DOHH2 (cell line): ENCODE measurements around the gene PEMT.

ENCODE experiments used
- H3F3A ChIP-seq: fragments of 200-600 bp; sonication (generic), shearing (Covaris generic); 2 replicates; pipeline ENCODE4 v1.6.0; 2016; ENCODE audit warnings: antibody characterized with exemption, mild to moderate bottlenecking; ENCODE audit not compliant: control insufficient read depth, insufficient read depth
- H3K27ac ChIP-seq: fragments of 200-600 bp; sonication (generic); 2 replicates; pipeline ENCODE4 v1.5.1; 2014; ENCODE audit warnings: low read depth, mild to moderate bottlenecking, low read length, moderate library complexity
- H3K27me3 ChIP-seq: fragments of 200-600 bp; sonication (generic); 2 replicates; pipeline ENCODE4 v1.6.1; 2014; ENCODE audit warnings: mild to moderate bottlenecking, low read length, mixed read lengths; ENCODE audit not compliant: control insufficient read depth
- H3K36me3 ChIP-seq: fragments of 200-600 bp; sonication (generic); 2 replicates; pipeline ENCODE4 v1.6.1; 2014; ENCODE audit warnings: mild to moderate bottlenecking, low read length, moderate library complexity, mixed read lengths; ENCODE audit not compliant: control insufficient read depth
- H3K4me1 ChIP-seq: fragments of 200-600 bp; sonication (generic); 2 replicates; pipeline ENCODE4 v1.6.1; 2014; ENCODE audit warnings: mild to moderate bottlenecking, low read length, mixed read lengths; ENCODE audit not compliant: control insufficient read depth
- H3K4me2 ChIP-seq: fragments of 200-600 bp; sonication (generic); 2 replicates; pipeline ENCODE4 v1.6.0; 2014; ENCODE audit warnings: mild to moderate bottlenecking, low read length, moderate library complexity
- H3K4me3 ChIP-seq: fragments of 200-600 bp; sonication (generic); 2 replicates; pipeline ENCODE4 v1.5.1; 2014; ENCODE audit warnings: mild to moderate bottlenecking, low read length, mixed read lengths
- H3K79me2 ChIP-seq: fragments of 200-600 bp; sonication (generic); 2 replicates; pipeline ENCODE4 v1.6.1; 2014; ENCODE audit warnings: mild to moderate bottlenecking, low read length, mixed read lengths; ENCODE audit not compliant: control insufficient read depth
- H3K9me2 ChIP-seq: fragments of 200-600 bp; sonication (generic); replicated peaks from 2 replicates; pipeline ENCODE4 v1.6.1; 2014; ENCODE audit warnings: mild to moderate bottlenecking, low read length, mixed read lengths; ENCODE audit not compliant: control insufficient read depth
- H3K9me3 ChIP-seq: fragments of 200-600 bp; sonication (generic); 2 replicates; pipeline ENCODE4 v1.6.1; 2014; ENCODE audit warnings: antibody characterized with exemption, low read length, mixed read lengths; ENCODE audit not compliant: control insufficient read depth, insufficient read depth
- H4K20me1 ChIP-seq: fragments of 200-600 bp; sonication (generic); 2 replicates; pipeline ENCODE4 v1.6.0; 2014; ENCODE audit warnings: low read depth, mild to moderate bottlenecking, antibody characterized with exemption, low read length, moderate library complexity; ENCODE audit not compliant: control insufficient read depth, insufficient read depth
- EZH2phosphoT487 ChIP-seq: fragments of 200-600 bp; sonication (generic); IDR thresholded peaks from 2 replicates; pipeline ENCODE4 v1.6.1; 2017; ENCODE audit warnings: borderline replicate concordance, mild to moderate bottlenecking, antibody characterized with exemption, low read length, moderate library complexity, mixed read lengths
- TF ChIP-seq, protein P1 (sequence below): fragments of 200-600 bp; sonication (generic); IDR thresholded peaks from one replicate; pipeline ENCODE4 v1.5.1; 2014; ENCODE audit warnings: antibody characterized with exemption, mild to moderate bottlenecking, low read depth, low read length; ENCODE audit not compliant: poor library complexity, severe bottlenecking

Gene PEMT

DNA sequence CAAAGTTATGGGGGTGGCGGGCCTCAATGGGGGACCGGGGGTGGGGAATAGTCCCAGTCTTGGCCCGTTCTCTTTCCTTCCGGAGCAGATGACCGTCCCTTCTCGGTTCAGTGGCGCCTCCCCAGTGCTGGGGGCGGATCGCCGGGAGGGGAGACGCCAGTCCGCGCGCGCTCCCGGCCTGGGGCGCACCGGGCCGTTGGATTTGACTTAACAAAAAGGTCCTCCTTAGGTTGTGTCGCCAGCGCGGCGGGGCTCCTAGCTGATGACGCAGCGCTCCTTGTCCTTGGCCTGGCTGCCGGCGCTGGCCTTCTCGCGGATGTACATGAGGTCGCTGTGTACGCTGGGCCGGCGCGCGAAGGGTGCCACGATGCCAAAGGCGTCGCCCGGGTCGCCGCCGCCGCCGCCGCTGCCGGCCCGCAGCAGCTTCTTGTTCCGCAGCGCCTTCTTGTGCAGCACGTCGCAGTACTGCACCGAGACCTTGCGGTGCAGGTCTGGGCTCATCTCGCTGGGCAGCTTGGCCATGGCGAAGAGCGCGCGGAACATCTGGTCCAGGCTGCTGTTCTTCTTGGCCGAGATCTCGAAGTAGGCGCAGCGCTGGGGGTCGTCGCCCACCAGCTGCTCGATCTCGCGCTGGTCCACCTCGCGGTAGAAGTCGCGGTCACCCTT lies 96.5 kb downstream of the PEMT start:
- H3F3A ChIP-seq: no peaks in the 10 kb centered on the region

DNA sequence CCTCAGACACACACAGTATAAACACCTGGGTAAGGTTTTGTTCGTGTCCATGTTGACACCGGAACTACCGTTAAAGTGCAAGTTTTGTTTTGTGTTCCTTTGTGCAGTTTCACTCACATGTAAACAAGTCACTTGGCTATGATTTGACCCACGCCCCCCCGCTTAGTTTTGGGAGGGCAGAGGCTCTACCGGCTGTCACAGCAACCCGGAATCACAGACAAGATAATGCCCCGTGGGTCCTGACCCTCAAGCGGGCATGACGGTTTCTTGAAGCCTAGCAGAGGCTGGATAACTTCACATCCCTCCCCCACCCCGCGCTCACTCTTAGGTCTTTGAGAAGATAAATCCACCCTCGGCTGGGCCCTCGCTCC lies 97.0 kb downstream of the PEMT start:
- Histone ChIP-seq H3K27ac (no peak overlapping the region), H3K9me3 (no peaks in the 10 kb centered on the region), H3K36me3 (peaks cover 20% of the 10 kb centered on the region)

More for the DNA sequence above, 96.5 kb downstream of the PEMT start:
- Histone ChIP-seq H3K4me2 (0 out of 2 replicates have a peak overlapping the region, but pooled peaks have one; percentile 11), H3K9me3 (no peaks in the 10 kb centered on the region), H4K20me1 (0 out of 2 replicates have a peak, but pooled peaks cover 8% of the 10 kb centered on the region), H3K27ac (no peak overlapping the region), H3K9me2 (no peaks in the 10 kb centered on the region), H3K79me2 (no peaks in the 10 kb centered on the region), H3K36me3 (peaks cover 17% of the 10 kb centered on the region), H3K27me3 (peaks cover 24% of the 10 kb centered on the region), H3K4me1 (peaks cover 19% of the 10 kb centered on the region), H3K4me3 (no peak overlapping the region)
- no peak for TF ChIP-seq EZH2phosphoT487
- TF ChIP-seq, protein P1, sequence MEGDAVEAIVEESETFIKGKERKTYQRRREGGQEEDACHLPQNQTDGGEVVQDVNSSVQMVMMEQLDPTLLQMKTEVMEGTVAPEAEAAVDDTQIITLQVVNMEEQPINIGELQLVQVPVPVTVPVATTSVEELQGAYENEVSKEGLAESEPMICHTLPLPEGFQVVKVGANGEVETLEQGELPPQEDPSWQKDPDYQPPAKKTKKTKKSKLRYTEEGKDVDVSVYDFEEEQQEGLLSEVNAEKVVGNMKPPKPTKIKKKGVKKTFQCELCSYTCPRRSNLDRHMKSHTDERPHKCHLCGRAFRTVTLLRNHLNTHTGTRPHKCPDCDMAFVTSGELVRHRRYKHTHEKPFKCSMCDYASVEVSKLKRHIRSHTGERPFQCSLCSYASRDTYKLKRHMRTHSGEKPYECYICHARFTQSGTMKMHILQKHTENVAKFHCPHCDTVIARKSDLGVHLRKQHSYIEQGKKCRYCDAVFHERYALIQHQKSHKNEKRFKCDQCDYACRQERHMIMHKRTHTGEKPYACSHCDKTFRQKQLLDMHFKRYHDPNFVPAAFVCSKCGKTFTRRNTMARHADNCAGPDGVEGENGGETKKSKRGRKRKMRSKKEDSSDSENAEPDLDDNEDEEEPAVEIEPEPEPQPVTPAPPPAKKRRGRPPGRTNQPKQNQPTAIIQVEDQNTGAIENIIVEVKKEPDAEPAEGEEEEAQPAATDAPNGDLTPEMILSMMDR: no peak

DNA sequence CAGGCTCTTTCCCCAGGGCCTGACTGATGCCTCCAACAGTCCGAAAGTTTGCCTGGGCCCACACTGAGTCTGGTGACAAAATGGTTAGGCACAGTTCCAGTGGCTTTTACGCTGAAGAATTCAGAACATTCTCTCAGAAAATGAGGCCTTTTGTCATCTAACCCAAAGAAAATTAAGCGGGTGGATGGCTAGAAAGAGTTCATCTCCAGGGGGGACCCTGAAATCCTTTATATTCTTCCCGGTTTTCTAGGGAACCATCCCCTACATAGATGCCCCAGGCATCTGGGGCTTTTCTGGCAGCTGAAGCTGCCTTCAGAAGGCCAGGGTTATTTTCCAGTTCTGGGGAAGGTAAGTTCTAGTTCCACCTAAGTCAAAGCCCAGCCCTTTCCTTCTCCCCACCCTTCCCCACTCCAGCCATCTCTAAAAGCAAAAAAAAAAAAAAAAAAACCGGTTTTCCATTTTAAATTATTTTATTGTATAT lies 97.5 kb downstream of the PEMT start:
- TF ChIP-seq, protein P1: no peak
- no peak for TF ChIP-seq EZH2phosphoT487
- no peaks in the 10 kb centered on the region for H3K9me2 ChIP-seq
- H3K4me2 ChIP-seq: no peak overlapping the region
- no peak overlapping the region for H3K27ac ChIP-seq
- H3K27me3 ChIP-seq: peaks cover 24% of the 10 kb centered on the region
- no peaks in the 10 kb centered on the region for H3K9me3 ChIP-seq
- H3K4me3 ChIP-seq: no peak overlapping the region
- no peaks in the 10 kb centered on the region for H3K79me2 ChIP-seq
- H3K36me3 ChIP-seq: peaks cover 21% of the 10 kb centered on the region
- no peaks in the 10 kb centered on the region for H3F3A ChIP-seq
- peaks cover 19% of the 10 kb centered on the region for H3K4me1 ChIP-seq
- 0 out of 2 replicates have a peak, but pooled peaks cover 13% of the 10 kb centered on the region for H4K20me1 ChIP-seq

More for the DNA sequence above, 97.0 kb downstream of the PEMT start:
- Histone ChIP-seq H4K20me1 (0 out of 2 replicates have a peak, but pooled peaks cover 13% of the 10 kb centered on the region), H3K4me2 (0 out of 2 replicates have a peak overlapping the region, but pooled peaks have one; percentile 11), H3K27me3 (peaks cover 24% of the 10 kb centered on the region), H3K79me2 (no peaks in the 10 kb centered on the region), H3F3A (no peaks in the 10 kb centered on the region), H3K9me2 (no peaks in the 10 kb centered on the region), H3K4me3 (no peak overlapping the region), H3K4me1 (peaks cover 19% of the 10 kb centered on the region)
- TF ChIP-seq, protein P1: no peak
- no peak for TF ChIP-seq EZH2phosphoT487
